Measurements from ENCODE around the gene PCDHB16.
"Not testable (repeated sequence)": the region's sequence is repeated elsewhere in the genome, so short reads cannot be mapped to it uniquely, and the experiment has no call there.

PCDHB16 gene

DNA sequence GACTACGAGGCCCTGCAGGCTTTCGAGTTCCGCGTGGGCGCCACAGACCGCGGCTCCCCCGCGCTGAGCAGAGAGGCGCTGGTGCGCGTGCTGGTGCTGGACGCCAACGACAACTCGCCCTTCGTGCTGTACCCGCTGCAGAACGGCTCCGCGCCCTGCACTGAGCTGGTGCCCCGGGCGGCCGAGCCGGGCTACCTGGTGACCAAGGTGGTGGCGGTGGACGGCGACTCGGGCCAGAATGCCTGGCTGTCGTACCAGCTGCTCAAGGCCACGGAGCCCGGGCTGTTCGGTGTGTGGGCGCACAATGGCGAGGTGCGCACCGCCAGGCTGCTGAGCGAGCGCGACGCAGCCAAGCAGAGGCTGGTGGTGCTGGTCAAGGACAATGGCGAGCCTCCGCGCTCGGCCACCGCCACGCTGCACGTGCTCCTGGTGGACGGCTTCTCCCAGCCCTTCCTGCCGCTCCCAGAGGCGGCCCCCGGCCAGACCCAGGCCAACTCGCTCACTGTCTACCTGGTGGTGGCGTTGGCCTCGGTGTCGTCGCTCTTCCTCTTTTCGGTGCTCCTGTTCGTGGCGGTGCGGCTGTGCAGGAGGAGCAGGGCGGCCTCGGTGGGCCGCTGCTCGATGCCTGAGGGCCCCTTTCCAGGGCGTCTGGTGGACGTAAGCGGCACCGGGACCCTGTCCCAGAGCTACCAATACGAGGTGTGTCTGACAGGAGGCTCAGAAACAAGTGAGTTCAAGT lies 2.1 kb downstream of the PCDHB16 start:
- not testable (repeated sequence) for DNase-seq

DNA sequence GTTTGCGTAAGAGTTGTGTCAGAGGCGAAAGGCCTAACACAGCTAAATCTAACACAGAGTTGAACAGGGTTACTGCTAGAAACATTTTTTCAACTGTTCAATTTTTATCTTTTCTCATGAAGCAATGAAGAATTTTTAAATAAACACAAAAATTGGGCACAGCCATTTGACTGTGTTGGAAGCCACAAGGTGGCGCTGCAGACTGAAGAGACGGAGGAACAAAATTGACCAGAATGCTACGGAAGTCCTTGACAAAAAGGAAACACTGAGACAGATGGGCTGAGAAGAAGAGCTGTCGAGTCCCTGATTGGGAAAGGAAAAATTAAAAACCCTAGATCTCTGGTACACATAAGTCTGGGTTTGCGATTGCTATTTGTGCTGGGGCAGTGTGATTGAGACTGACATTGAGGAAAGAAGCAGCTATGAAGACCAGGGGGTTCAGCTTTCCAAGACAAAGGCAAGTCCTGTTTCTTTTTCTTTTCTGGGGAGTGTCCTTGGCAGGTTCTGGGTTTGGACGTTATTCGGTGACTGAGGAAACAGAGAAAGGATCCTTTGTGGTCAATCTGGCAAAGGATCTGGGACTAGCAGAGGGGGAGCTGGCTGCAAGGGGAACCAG lies 4.8 kb downstream of the PCDHB16 start, which contains the start of gene PCDHB9:
Gene PCDHB9, plus strand, starts transcription at position 265 of the 616 bp plus-strand sequence. Its CDS starts 158 bp downstream, at position 423.
- DNase-seq: peak; percentile 26

DNA sequence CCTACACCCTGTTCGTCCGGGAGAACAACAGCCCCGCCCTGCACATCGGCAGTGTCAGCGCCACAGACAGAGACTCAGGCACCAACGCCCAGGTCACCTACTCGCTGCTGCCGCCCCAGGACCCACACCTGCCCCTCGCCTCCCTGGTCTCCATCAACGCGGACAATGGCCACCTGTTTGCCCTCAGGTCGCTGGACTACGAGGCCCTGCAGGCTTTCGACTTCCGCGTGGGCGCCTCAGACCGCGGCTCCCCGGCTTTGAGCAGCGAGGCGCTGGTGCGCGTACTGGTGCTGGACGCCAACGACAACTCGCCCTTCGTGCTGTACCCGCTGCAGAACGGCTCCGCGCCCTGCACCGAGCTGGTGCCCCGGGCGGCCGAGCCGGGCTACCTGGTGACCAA lies 6.5 kb downstream of the PCDHB16 start:
- not testable (repeated sequence) for DNase-seq

DNA sequence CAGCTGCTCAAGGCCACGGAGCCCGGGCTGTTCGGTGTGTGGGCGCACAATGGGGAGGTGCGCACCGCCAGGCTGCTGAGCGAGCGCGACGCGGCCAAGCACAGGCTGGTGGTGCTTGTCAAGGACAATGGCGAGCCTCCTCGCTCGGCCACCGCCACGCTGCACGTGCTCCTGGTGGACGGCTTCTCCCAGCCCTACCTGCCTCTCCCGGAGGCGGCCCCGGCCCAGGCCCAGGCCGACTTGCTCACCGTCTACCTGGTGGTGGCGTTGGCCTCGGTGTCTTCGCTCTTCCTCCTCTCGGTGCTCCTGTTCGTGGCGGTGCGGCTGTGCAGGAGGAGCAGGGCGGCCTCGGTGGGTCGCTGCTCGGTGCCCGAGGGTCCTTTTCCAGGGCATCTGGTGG lies 6.9 kb downstream of the PCDHB16 start:
- not testable (repeated sequence) for DNase-seq

DNA sequence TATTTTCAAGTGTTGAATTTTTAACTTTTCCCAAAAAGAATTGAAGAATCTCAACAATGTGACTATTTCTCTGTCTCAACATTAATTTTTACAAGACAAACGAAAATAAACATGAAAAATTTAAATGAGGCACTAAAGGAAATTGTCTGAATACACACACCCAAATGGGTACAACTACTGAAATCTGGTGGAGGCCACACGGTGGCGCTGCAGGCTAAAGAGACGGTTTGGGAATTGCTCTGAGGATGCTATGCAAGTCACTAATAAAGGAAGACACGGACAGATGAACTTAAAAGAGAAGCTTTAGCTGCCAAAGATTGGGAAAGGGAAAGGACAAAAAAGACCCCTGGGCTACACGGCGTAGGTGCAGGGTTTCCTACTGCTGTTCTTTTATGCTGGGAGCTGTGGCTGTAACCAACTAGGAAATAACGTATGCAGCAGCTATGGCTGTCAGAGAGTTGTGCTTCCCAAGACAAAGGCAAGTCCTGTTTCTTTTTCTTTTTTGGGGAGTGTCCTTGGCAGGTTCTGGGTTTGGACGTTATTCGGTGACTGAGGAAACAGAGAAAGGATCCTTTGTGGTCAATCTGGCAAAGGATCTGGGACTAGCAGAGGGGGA lies 10.0 kb downstream of the PCDHB16 start, which contains the start of gene PCDHB10:
Gene PCDHB10, plus strand, starts transcription at position 244 of the 616 bp plus-strand sequence. Its CDS starts 200 bp downstream, at position 444.
- peak; percentile 19 for DNase-seq

DNA sequence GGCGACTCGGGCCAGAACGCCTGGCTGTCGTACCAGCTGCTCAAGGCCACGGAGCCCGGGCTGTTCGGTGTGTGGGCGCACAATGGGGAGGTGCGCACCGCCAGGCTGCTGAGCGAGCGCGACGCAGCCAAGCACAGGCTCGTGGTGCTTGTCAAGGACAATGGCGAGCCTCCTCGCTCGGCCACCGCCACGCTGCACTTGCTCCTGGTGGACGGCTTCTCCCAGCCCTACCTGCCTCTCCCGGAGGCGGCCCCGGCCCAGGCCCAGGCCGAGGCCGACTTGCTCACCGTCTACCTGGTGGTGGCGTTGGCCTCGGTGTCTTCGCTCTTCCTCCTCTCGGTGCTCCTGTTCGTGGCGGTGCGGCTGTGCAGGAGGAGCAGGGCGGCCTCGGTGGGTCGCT lies 12.1 kb downstream of the PCDHB16 start:
- DNase-seq: not testable (repeated sequence)

DNA sequence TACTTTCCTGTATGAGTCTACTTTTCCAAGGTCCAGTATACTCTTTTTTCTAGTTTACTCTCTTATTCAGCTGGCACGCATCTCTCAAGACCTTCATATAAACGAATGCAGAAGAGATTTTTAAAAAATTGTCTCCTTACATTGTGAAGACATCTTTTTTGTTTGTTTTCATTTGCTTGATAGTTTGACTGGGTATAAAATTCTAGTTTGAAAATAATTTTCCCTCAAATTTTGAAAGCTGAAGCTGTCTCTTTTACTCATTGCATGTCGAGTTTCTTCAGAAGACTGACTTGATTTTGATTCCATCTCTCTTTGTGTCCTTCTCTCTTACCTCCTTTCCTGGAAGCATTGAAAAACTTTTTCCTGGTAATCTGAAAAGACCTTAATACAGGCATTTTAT lies 14.2 kb downstream of the PCDHB16 start:
- DNase-seq: no peak

DNA sequence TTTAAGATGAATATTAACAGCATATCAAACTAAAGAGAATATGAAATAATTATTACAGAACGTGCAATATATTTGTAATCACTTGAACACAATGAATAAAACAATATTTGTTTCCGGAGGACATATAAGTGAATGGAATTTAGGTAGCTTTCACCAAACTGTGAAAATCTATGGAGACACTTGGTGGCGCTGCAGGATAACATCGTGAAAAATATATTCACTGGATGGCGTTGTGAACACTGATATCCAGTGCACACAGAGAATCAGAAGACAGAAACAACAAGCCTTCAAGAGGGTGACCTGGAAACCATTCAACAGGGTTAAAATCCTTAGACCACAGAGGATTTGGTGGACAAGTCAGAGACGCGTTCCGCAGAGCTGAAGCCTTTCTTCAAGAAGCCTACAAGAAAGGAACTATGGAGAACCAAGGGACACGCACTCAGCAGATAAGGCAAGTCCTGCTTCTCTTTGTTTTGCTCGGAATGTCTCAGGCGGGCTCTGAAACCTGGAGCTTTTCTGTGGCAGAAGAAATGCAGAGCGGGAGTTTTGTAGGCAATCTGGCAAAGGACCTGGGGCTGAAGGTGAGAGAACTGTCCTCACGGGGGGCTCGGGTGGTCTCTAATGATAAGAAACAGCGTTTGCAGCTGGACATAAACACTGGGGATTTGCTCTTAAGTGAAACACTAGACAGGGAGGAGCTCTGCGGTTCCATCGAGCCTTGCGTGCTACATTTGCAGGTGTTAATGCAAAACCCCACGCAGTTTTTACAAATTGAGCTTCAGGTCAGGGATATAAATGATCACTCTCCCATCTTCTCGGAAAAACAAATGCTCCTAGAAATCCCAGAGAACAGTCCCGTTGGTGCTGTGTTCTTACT lies 17.4 kb downstream of the PCDHB16 start, which contains the start of gene PCDHB11:
Gene PCDHB11, plus strand, starts transcription at position 269 of the 877 bp plus-strand sequence. Its CDS starts 148 bp downstream, at position 417.
- DNase-seq: peak; percentile 2

DNA sequence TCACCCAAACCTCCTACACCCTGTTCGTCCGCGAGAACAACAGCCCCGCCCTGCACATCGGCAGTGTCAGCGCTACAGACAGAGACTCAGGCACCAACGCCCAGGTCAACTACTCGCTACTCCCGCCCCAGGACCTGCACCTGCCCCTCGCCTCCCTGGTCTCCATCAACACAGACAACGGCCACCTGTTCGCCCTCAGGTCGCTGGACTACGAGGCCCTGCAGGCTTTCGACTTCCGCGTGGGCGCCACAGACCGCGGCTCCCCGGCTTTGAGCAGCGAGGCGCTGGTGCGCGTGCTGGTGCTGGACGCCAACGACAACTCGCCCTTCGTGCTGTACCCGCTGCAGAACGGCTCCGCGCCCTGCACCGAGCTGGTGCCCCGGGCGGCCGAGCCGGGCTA lies 18.9 kb downstream of the PCDHB16 start:
- not testable (repeated sequence) for DNase-seq

DNA sequence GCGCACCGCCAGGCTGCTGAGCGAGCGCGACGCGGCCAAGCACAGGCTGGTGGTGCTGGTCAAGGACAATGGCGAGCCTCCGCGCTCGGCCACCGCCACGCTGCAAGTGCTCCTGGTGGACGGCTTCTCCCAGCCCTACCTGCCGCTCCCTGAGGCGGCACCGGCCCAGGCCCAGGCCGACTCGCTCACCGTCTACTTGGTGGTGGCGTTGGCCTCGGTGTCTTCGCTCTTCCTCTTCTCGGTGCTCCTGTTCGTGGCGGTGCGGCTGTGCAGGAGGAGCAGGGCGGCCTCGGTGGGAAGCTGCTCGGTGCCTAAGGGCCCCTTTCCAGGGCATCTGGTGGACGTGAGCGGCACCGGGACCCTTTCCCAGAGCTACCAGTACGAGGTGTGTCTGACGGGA lies 19.5 kb downstream of the PCDHB16 start:
- DNase-seq: not testable (repeated sequence)

DNA sequence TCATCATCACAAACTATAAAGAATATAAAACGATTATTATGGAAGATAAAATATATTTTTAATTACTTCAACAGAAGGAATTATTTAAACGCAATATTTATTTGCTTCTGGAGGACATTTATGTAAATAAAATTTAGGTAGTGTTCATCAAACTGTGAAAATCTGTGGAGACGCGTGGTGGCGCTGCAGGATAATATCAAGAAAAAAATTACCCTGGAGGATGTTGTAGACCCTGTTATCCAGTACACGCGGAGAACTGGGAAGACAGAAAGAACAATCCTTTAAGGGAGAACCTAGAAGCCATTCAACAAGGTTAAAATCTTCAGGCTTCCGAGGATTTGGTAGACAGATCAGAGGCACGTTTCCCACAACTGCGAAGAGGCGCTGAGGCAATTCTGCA lies 26.3 kb downstream of the PCDHB16 start, which contains the start of gene PCDHB12:
Gene PCDHB12, plus strand, starts transcription at position 242 of the 400 bp plus-strand sequence. CDS start 189 bp downstream, outside the sequence.
- DNase-seq: peak; percentile 3

DNA sequence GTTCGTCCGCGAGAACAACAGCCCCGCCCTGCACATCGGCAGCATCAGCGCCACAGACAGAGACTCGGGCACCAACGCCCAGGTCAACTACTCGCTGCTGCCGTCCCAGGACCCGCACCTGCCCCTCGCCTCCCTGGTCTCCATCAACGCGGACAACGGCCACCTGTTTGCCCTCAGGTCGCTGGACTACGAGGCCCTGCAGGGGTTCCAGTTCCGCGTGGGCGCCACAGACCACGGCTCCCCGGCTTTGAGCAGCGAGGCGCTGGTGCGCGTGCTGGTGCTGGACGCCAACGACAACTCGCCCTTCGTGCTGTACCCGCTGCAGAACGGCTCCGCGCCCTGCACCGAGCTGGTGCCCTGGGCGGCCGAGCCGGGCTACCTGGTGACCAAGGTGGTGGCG lies 28.1 kb downstream of the PCDHB16 start:
- DNase-seq: not testable (repeated sequence)

DNA sequence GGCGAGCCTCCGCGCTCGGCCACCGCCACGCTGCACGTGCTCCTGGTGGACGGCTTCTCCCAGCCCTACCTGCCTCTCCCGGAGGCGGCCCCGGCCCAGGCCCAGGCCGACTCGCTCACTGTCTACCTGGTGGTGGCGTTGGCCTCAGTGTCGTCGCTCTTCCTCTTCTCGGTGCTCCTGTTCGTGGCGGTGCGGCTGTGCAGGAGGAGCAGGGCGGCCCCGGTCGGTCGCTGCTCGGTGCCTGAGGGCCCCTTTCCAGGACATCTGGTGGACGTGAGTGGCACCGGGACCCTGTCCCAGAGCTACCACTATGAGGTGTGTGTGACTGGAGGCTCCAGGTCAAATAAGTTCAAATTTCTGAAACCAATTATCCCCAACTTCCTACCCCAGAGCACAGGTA lies 28.7 kb downstream of the PCDHB16 start:
- DNase-seq: not testable (repeated sequence)

DNA sequence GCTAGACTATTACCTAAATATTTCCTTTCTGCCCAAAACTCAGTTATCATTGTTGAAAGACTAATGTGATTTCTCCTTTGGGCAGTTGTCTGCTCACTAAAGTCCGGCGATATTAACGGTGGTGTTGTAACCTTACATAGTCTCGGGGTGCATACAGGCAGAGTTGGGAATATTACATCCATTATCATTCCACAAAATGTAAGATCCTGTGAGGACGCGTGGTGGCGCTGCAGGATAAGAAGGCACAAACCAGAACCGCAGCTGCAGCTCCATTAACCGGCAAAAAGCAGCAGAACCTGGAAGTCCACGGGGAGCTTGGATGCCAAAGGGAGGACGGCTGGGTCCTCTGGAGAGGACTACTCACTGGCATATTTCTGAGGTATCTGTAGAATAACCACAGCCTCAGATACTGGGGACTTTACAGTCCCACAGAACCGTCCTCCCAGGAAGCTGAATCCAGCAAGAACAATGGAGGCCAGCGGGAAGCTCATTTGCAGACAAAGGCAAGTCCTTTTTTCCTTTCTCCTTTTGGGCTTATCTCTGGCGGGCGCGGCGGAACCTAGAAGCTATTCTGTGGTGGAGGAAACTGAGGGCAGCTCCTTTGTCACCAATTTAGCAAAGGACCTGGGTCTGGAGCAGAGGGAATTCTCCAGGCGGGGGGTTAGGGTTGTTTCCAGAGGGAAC lies 31.6 kb downstream of the PCDHB16 start, which contains the start of gene PCDHB13:
Gene PCDHB13, plus strand, starts transcription at position 264 of the 684 bp plus-strand sequence. Its CDS starts 205 bp downstream, at position 469.
- DNase-seq: peak; percentile 18

DNA sequence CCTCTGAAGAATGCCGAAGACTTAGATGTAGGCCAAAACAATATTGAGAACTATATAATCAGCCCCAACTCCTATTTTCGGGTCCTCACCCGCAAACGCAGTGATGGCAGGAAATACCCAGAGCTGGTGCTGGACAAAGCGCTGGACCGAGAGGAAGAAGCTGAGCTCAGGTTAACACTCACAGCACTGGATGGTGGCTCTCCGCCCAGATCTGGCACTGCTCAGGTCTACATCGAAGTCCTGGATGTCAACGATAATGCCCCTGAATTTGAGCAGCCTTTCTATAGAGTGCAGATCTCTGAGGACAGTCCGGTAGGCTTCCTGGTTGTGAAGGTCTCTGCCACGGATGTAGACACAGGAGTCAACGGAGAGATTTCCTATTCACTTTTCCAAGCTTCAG lies 32.4 kb downstream of the PCDHB16 start:
- not testable (repeated sequence) for DNase-seq

DNA sequence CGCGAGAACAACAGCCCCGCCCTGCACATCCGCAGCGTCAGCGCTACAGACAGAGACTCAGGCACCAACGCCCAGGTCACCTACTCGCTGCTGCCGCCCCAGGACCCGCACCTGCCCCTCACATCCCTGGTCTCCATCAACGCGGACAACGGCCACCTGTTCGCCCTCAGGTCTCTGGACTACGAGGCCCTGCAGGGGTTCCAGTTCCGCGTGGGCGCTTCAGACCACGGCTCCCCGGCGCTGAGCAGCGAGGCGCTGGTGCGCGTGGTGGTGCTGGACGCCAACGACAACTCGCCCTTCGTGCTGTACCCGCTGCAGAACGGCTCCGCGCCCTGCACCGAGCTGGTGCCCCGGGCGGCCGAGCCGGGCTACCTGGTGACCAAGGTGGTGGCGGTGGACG lies 33.3 kb downstream of the PCDHB16 start:
- DNase-seq: not testable (repeated sequence)

DNA sequence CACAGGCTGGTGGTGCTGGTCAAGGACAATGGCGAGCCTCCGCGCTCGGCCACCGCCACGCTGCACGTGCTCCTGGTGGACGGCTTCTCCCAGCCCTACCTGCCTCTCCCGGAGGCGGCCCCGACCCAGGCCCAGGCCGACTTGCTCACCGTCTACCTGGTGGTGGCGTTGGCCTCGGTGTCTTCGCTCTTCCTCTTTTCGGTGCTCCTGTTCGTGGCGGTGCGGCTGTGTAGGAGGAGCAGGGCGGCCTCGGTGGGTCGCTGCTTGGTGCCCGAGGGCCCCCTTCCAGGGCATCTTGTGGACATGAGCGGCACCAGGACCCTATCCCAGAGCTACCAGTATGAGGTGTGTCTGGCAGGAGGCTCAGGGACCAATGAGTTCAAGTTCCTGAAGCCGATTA lies 33.8 kb downstream of the PCDHB16 start:
- not testable (repeated sequence) for DNase-seq

DNA sequence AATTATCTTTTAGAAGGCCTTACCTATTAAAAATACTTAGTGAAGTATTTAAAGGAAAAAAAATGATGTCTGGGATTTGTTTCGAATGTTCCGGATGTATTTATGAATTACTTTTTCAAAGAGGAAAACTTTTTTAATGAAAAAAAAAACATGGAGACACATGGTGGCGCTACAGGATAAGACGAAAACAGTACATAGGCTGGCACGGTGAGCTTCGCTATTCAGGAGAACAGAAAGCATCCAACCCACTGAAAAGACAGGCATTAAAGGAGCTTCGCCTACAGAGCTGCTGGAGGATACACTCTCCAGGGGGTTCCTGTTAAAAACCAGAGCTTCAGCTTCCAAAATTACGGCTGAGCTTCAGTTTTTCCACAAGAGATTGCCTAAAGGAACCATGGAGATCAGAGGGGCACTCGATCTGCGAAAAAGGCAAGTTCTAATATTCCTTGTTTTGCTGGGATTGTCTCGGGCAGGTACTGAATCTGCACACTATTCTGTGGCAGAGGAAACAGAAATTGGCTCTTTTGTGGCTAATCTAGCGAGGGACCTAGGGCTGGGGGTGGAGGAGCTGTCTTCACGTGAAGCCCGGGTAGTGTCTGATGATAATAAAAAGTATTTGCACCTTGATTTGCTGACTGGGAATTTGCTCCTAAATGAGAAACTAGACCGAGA lies 41.1 kb downstream of the PCDHB16 start, which contains the start of gene PCDHB14:
Gene PCDHB14, plus strand, starts transcription at position 232 of the 672 bp plus-strand sequence. Its CDS starts 163 bp downstream, at position 395.
- peak; percentile 14 for DNase-seq

DNA sequence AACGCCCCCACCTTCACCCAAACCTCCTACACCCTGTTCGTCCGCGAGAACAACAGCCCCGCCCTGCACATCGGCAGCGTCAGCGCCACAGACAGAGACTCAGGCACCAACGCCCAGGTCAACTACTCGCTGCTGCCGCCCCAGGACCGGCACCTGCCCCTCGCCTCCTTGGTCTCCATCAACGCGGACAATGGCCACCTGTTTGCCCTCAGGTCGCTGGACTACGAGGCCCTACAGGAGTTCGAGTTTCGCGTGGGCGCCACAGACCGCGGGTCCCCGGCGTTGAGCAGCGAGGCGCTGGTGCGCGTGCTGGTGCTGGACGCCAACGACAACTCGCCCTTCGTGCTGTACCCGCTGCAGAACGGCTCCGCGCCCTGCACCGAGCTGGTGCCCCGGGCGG lies 42.7 kb downstream of the PCDHB16 start:
- DNase-seq: not testable (repeated sequence)

DNA sequence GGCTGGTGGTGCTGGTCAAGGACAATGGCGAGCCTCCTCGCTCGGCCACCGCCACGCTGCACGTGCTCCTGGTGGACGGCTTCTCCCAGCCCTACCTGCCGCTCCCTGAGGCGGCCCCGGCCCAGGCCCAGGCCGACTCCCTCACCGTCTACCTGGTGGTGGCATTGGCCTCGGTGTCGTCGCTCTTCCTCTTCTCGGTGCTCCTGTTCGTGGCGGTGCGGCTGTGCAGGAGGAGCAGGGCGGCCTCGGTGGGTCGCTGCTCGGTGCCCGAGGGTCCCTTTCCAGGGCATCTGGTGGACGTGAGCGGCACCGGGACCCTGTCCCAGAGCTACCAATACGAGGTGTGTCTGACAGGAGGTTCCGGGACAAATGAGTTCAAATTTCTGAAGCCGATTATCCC lies 43.2 kb downstream of the PCDHB16 start:
- not testable (repeated sequence) for DNase-seq
